SK-N-MC (cell line): ENCODE data around the gene SNURF.

Source experiments
- EZH2 ChIP-seq: fragments of 200-600 bp; sonication (generic); IDR thresholded peaks from one replicate; pipeline ENCODE4 v1.6.1; 2017; ENCODE audit warnings: antibody characterized with exemption
- FOXP2 ChIP-seq: optimal IDR thresholded peaks from 2 replicates; pipeline ENCODE3; 2011; ENCODE audit warnings: mild to moderate bottlenecking, moderate library complexity; ENCODE audit not compliant: insufficient read depth; ENCODE audit errors: extremely low read length, control extremely low read depth
- POLR2AphosphoS5 ChIP-seq: IDR thresholded peaks from 2 replicates; pipeline ENCODE4 v1.6.1; 2012; ENCODE audit warnings: mild to moderate bottlenecking, low read depth, low read length, borderline replicate concordance

DNA sequence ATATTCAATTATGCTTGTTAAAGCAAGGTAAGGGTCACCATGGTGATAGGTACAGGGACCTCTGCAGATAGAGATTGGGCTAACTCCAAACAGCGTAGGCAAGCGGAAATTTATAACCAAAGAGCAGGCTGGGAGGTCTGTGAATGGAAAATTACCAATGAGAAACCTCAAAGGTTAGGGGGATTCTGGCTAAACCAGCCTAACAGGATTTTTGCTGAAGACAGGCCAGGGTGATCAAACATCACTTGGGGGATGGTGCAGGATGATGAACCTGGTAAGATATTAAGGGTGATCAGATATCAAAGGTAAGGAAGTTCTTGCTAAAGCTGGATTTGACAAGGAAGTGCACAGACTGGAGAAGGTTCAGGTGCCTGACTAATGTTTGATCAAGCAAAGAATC is 35.3 kb upstream of the SNURF start:
- TF ChIP-seq EZH2 (no peak), POLR2AphosphoS5 (no peak), FOXP2 (no peak)
